ENCODE data around the gene MYL11.

MYL11 gene

GRCh38 chr16:30397056-30397455, 22.5 kb downstream of the MYL11 start:
- no peak for DNase-seq

GRCh38 chr16:30397776-30398660, 23.4 kb downstream of the MYL11 start:
- no peak for DNase-seq

GRCh38 chr16:30398661-30399434, 24.2 kb downstream of the MYL11 start:
- DNase-seq: no peak

GRCh38 chr16:30399435-30400186, 25.0 kb downstream of the MYL11 start:
- DNase-seq: no peak

- DNase-seq: no peak
These were observed 27.3 kb downstream of the MYL11 start for GRCh38 chr16:30401768-30402425.

GRCh38 chr16:30406795-30407101, 32.1 kb downstream of the MYL11 start:
- no peak for DNase-seq

GRCh38 chr16:30407102-30407803, 32.7 kb downstream of the MYL11 start, which contains the start of gene ZNF771:
ZNF771 (plus strand) TSS chr16:30407606; CDS start chr16:30408054, 448 bp downstream.
- DNase-seq: peak; percentile 90

- no peak for DNase-seq
These were observed 33.4 kb downstream of the MYL11 start for GRCh38 chr16:30407804-30408534.

- DNase-seq: no peak
These were observed 34.8 kb downstream of the MYL11 start for GRCh38 chr16:30409125-30410060.

GRCh38 chr16:30413112-30413806, 38.7 kb downstream of the MYL11 start:
- no peak for DNase-seq

GRCh38 chr16:30414159-30414558, 39.6 kb downstream of the MYL11 start:
- no peak for DNase-seq

- DNase-seq: no peak
These were observed 41.5 kb downstream of the MYL11 start for GRCh38 chr16:30416047-30416603.

GRCh38 chr16:30416624-30417528, 42.3 kb downstream of the MYL11 start:
- no peak for DNase-seq

GRCh38 chr16:30417529-30418349, 43.1 kb downstream of the MYL11 start:
- no peak for DNase-seq

GRCh38 chr16:30418350-30419181, 44.0 kb downstream of the MYL11 start:
- DNase-seq: no peak

- DNase-seq: no peak
These were observed 46.4 kb downstream of the MYL11 start for GRCh38 chr16:30421010-30421409.

Measured in cortex of kidney (tissue), 1 donor.